Right lung (tissue), 5 donors: ENCODE data around the gene PRSS27. TPM values are rescaled to one million over a fixed set of nuclear protein-coding genes. Genes with fewer than 3 reads are reported as not detected.
"Not testable (repeated sequence)": the region's sequence is repeated elsewhere in the genome, so short reads cannot be mapped to it uniquely, and the experiment has no call there.

Experiments used
- DNase-seq, 2 donors: peaks; one replicate each; pipeline ENCODE4 v3.0.0-alpha.2; 2013
- polyA plus RNA-seq, 5 donors: library from polyadenylated mRNA; unstranded; fragments of 120-200 nt; gene quantifications; one replicate each; pipeline versions ENCODE4 v1.2.1 to v1.2.3, GENCODE V29; 2013; ENCODE audit warnings: inconsistent platforms in 1 of 5, low replicate concordance in 1 of 5; ENCODE audit not compliant: insufficient read length in 5 of 5, insufficient read depth in 1 of 5

Gene PRSS27
- polyA plus RNA-seq, 5 donors, result 1.7 to 3.1 (median 2.5) TPM

DNA sequence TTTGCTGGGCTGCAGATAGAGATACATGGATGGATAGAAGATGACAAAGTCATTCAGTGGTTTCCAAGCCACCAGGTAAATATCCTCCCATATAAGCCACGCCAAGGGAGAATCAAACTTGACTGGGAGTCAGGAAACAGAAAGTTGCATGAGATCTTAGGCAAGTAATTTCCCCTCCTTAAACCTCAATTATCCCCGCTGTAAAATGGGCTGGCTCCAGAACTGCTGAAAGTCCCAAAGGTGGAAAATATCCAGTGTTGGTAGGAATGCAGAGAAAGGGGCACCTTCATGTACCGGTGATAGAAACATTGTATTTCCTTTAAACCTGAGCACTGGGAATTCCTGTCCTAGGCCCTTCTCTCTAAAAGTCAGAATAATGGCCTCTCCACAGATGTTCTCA, 43.1 kb downstream of the PRSS27 start:
- DNase-seq, result not testable (repeated sequence)

DNA sequence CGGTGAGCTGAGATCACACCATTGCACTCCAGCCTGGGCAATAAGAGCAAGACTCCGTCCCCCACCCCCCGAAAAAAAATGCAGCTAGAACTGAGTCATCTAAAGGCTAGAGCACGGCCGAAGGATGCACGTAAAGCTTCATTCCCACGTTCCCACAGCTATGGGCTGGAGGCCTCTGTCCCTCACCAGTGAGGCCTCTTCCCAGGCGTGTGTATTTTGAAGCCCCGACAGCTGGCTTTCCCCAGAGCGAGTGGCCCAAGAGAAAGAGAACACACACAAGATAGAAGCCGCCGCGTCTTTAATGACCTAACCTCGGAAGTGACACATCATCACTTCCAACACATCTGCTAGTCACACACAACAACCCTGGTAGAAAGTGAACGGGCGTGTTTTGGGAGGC, 44.3 kb downstream of the PRSS27 start:
- no peak for DNase-seq

DNA sequence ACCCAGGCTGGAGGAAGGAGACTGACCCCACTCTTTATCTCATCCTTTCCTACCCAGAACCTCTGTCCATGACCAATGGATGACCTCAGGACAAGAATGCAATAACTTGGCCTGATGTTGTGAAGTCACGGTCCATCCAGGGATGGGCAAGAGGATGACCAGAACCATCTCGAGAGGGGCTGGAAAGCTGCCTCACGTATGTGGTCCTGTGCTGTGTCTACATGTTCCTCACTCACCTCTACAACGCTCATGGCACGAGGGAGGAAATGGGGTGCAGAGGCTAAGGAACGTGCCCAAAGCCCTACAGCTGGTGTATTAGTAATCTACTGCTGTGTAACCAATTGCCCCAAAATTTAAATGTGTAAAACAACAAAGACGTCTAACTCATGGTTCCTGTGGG, 45.0 kb downstream of the PRSS27 start:
- no peak for DNase-seq

DNA sequence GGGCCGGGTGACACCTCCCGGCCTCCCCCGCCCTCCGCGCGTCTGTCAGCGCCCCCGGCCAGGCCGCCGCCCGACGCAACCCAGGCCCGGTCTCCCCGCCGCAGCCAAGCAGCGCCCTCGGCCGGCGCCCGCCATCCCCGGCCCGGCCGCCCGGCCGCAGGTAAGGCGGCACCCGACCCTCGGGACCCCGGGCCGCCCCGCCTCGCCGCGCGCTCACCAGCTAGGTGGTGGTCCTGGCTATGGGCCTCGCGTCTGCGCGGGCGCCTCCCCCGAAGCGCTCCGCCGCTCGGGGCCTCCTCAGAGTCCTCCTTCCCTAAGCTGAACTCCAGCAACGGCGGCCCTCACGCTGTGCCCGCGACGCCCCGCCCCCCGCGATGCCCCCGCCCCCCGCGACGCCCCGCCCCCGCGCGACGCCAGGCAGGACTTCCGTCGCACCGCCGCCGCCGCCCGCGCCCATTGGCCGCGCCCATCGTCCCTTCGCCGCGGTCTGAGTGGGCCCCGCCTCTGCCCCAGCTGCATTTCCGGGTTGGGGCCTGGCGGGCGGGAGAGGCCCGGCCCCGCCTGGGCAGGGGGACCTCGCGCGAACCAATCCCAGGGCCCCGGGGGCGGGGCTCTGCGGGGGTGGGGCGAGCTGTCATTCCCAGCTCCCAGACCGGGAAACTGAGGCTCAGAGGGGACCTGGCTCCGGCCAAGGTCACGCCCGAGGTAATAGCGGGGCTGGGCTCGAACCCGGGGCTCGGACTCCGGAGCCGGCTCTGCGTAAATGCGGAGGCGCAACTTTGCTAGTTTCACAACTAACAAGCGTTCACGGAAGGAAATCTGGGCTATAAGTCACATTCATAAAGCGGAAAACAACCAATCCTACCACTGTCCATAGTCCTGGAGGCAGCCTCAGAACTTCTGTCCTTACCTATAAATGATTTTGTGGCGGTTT, 46.7 kb downstream of the PRSS27 start:
- DNase-seq, result peak; percentile 91 to 92

GRCh38 chr16:2671741-2672140, 48.3 kb downstream of the PRSS27 start:
- DNase-seq, result no peak

- DNase-seq, result not testable (repeated sequence)
Measured at GRCh38 chr16:2671193-2671592, 48.8 kb downstream of the PRSS27 start.

GRCh38 chr16:2670017-2670416, 50.0 kb downstream of the PRSS27 start:
- DNase-seq, result not testable (repeated sequence)

GRCh38 chr16:2669587-2669986, 50.4 kb downstream of the PRSS27 start:
- DNase-seq, result not testable (repeated sequence)

GRCh38 chr16:2666671-2667070, 53.4 kb downstream of the PRSS27 start:
- DNase-seq, result not testable (repeated sequence)

DNA sequence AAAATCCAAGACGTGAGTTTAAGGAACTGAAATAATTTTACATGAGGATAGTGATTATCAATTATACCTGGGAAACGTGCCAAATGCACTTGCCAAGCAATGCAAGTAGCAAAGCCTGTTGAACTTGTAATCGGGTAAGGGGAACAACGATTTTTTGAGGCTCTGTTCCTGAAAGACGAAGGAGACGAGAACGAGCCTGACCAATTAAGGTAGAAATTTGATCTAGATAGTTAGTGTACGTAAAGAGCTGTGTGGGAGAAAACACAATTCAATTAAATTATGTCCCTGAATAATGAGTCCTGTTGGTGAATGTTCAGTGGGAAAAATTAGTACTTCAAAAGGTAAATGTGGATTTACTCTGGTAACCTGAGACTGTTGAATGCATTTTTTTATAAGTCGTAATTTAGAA, 55.4 kb downstream of the PRSS27 start:
- DNase-seq, result peak in 1 of 2 donors; percentile 42

- no peak for DNase-seq
Measured at GRCh38 chr16:2663553-2664546, 56.2 kb downstream of the PRSS27 start.

Other genes starting within 250 kb of the PRSS27 start
- gene NTN3, start 248.9 kb downstream of the PRSS27 start, polyA plus RNA-seq, result 1 to 10 TPM; 2.4 to 6.5 (median 4.7) TPM
- 10 to 100 TPM; 11.6 to 20.5 (median 17.2) TPM for gene TBC1D24, start 245.1 kb downstream of the PRSS27 start, polyA plus RNA-seq
- gene ATP6V0C, start 206.3 kb downstream of the PRSS27 start, polyA plus RNA-seq, result 100 to 1,000 TPM in 2 of 5 donors, 10 to 100 TPM in 3; 60.5 to 158 (median 87.5) TPM
- gene AMDHD2, start 199.9 kb downstream of the PRSS27 start, polyA plus RNA-seq, result 10 to 100 TPM; 11.1 to 20.8 (median 16.6) TPM
- 1 to 10 TPM in 4 of 5 donors, under 1 TPM in 1; 0.35 to 2.6 (median 1.6) TPM for gene CEMP1, start 188.8 kb downstream of the PRSS27 start, polyA plus RNA-seq
- 10 to 100 TPM; 35.2 to 43.4 (median 37.9) TPM for gene PDPK1, start 182.2 kb downstream of the PRSS27 start, polyA plus RNA-seq
- 10 to 100 TPM; 19.0 to 25.7 (median 21.4) TPM for gene KCTD5, start 37.7 kb downstream of the PRSS27 start, polyA plus RNA-seq
- 100 to 1,000 TPM; 524 to 630 (median 557) TPM for gene SRRM2, start 32.4 kb upstream of the PRSS27 start, polyA plus RNA-seq
- 100 to 1,000 TPM; 133 to 296 (median 161) TPM for gene ELOB, start 57.1 kb upstream of the PRSS27 start, polyA plus RNA-seq
- under 1 TPM; 0.18 to 0.46 (median 0.22) TPM for gene PRSS33, start 67.3 kb upstream of the PRSS27 start, polyA plus RNA-seq
- not detected for gene PRSS41, start 78.2 kb upstream of the PRSS27 start, polyA plus RNA-seq
- under 1 TPM in 3 of 5 donors, not detected in 2; 0.14 to 0.67 (median 0.23) TPM for gene PRSS21, start 97.0 kb upstream of the PRSS27 start, polyA plus RNA-seq
- gene ZG16B, start 110.1 kb upstream of the PRSS27 start, polyA plus RNA-seq, result under 1 TPM; 0.49 to 0.76 (median 0.59) TPM
- 10 to 100 TPM; 10.1 to 18.0 (median 15.8) TPM for gene PRSS22, start 137.9 kb upstream of the PRSS27 start, polyA plus RNA-seq
- 10 to 100 TPM; 14.0 to 34.9 (median 19.8) TPM for gene FLYWCH2, start 163.0 kb upstream of the PRSS27 start, polyA plus RNA-seq
- 10 to 100 TPM; 14.7 to 41.5 (median 20.0) TPM for gene FLYWCH1, start 191.7 kb upstream of the PRSS27 start, polyA plus RNA-seq
- gene KREMEN2, start 244.1 kb upstream of the PRSS27 start, polyA plus RNA-seq, result under 1 TPM; 0.16 to 0.87 (median 0.26) TPM
- gene PAQR4, start 249.1 kb upstream of the PRSS27 start, polyA plus RNA-seq, result 10 to 100 TPM; 12.0 to 18.5 (median 13.2) TPM